Daoy (cell line): ENCODE results near the gene ATXN2L. TPM values are rescaled to one million over a fixed set of nuclear protein-coding genes. Genes with fewer than 3 reads are reported as not detected.
A peak's percentile ranks its signal among the peaks of the same experiment; 100 is the strongest.
"Not testable (repeated sequence)": the region's sequence is repeated elsewhere in the genome, so short reads cannot be mapped to it uniquely, and the experiment has no call there.

Source experiments
- DNase-seq: peaks from one replicate; pipeline ENCODE4 v3.0.0-alpha.2; 2015; ENCODE audit warnings: low read depth
- total RNA-seq: library from RNA; depleted of rRNA; stranded (reverse); fragments of >200 nt; shearing (Covaris generic); gene quantifications from 2 replicates; pipeline ENCODE4 v1.2.3, GENCODE V29; 2014; rRNA removed

The ATXN2L gene
- total RNA-seq, result 25.4 and 30.5 TPM in 2 replicates

GRCh38 chr16:28822520-28823290 is at the start of gene ATXN2L:
Gene ATXN2L (plus strand): TSS chr16:28822999. CDS start chr16:28823260, 261 bp downstream.
- DNase-seq, result peak; percentile 95

- not testable (repeated sequence) for DNase-seq
These were observed 41.1 kb upstream of the ATXN2L start for GRCh38 chr16:28781697-28782096.

- not testable (repeated sequence) for DNase-seq
These were observed 40.4 kb upstream of the ATXN2L start for GRCh38 chr16:28782357-28782756.

GRCh38 chr16:28802235-28803019 is 20.4 kb upstream of the ATXN2L start:
- not testable (repeated sequence) for DNase-seq

GRCh38 chr16:28807445-28808120 is 15.2 kb upstream of the ATXN2L start:
- not testable (repeated sequence) for DNase-seq

- no peak for DNase-seq
These were observed 2.8 kb upstream of the ATXN2L start for GRCh38 chr16:28820016-28820415.

- DNase-seq, result not testable (repeated sequence)
These were observed 2.3 kb upstream of the ATXN2L start for GRCh38 chr16:28820546-28820945.

- no peak for DNase-seq
These were observed 802 bp upstream of the ATXN2L start for GRCh38 chr16:28821874-28822519.

- DNase-seq, result no peak
These were observed 583 bp downstream of the ATXN2L start for GRCh38 chr16:28823291-28823872.

GRCh38 chr16:28823873-28824716 is 1.3 kb downstream of the ATXN2L start:
- peak; percentile 98 for DNase-seq

- no peak for DNase-seq
These were observed 1.8 kb downstream of the ATXN2L start for GRCh38 chr16:28824717-28824973.

- DNase-seq, result no peak
These were observed 3.3 kb downstream of the ATXN2L start for GRCh38 chr16:28826141-28826540.

- DNase-seq, result no peak
These were observed 6.9 kb downstream of the ATXN2L start for GRCh38 chr16:28829747-28830146.

GRCh38 chr16:28830531-28830930 is 7.7 kb downstream of the ATXN2L start:
- DNase-seq, result no peak

GRCh38 chr16:28834349-28834748 is 11.6 kb downstream of the ATXN2L start:
- DNase-seq, result no peak

- no peak for DNase-seq
These were observed 12.4 kb downstream of the ATXN2L start for GRCh38 chr16:28834873-28835863.

GRCh38 chr16:28835864-28836760 is 13.3 kb downstream of the ATXN2L start:
- no peak for DNase-seq

GRCh38 chr16:28836761-28837064 is 13.9 kb downstream of the ATXN2L start:
- DNase-seq, result no peak
